Osteocyte (in vitro differentiated cells): ENCODE measurements around the gene FBXO21. TPM values are rescaled to one million over a fixed set of nuclear protein-coding genes. Genes with fewer than 3 reads are reported as not detected.

Experiments
- DNase-seq: peaks from one replicate; pipeline ENCODE4 v3.0.0; 2021; ENCODE audit warnings: mixed read lengths; ENCODE audit not compliant: unreplicated experiment; ENCODE audit errors: extremely low spot score
- H3K27ac Mint-ChIP-seq: one replicate; pipeline ENCODE4 v1.8.0; 2021; ENCODE audit warnings: mild to moderate bottlenecking, mixed read lengths; ENCODE audit not compliant: unreplicated experiment
- H3K27me3 Mint-ChIP-seq: one replicate; pipeline ENCODE4 v1.8.0; 2021; ENCODE audit warnings: mixed read lengths; ENCODE audit not compliant: unreplicated experiment
- H3K36me3 Mint-ChIP-seq: one replicate; pipeline ENCODE4 v1.8.0; 2021; ENCODE audit warnings: mixed read lengths; ENCODE audit not compliant: unreplicated experiment
- H3K4me1 Mint-ChIP-seq: one replicate; pipeline ENCODE4 v1.8.0; 2021; ENCODE audit warnings: mixed read lengths; ENCODE audit not compliant: unreplicated experiment
- H3K4me3 Mint-ChIP-seq: one replicate; pipeline ENCODE4 v1.8.0; 2021; ENCODE audit warnings: mild to moderate bottlenecking, moderate library complexity, mixed read lengths; ENCODE audit not compliant: unreplicated experiment
- H3K9me3 Mint-ChIP-seq: one replicate; pipeline ENCODE4 v1.8.0; 2021; ENCODE audit warnings: mixed read lengths; ENCODE audit not compliant: unreplicated experiment
- total RNA-seq: library from RNA; stranded (reverse); gene quantifications from 2 replicates; pipeline ENCODE4 v1.2.1, GENCODE V29; 2021
- TF ChIP-seq, protein P1 (sequence below): fragments of 200-600 bp; sonication (generic); IDR thresholded peaks from 2 replicates; pipeline ENCODE4 v1.5.0; 2021; ENCODE audit warnings: antibody characterized with exemption, mild to moderate bottlenecking, moderate library complexity

The FBXO21 gene
- total RNA-seq, 1 donor from 2014 or later, result 49.0 TPM

DNA sequence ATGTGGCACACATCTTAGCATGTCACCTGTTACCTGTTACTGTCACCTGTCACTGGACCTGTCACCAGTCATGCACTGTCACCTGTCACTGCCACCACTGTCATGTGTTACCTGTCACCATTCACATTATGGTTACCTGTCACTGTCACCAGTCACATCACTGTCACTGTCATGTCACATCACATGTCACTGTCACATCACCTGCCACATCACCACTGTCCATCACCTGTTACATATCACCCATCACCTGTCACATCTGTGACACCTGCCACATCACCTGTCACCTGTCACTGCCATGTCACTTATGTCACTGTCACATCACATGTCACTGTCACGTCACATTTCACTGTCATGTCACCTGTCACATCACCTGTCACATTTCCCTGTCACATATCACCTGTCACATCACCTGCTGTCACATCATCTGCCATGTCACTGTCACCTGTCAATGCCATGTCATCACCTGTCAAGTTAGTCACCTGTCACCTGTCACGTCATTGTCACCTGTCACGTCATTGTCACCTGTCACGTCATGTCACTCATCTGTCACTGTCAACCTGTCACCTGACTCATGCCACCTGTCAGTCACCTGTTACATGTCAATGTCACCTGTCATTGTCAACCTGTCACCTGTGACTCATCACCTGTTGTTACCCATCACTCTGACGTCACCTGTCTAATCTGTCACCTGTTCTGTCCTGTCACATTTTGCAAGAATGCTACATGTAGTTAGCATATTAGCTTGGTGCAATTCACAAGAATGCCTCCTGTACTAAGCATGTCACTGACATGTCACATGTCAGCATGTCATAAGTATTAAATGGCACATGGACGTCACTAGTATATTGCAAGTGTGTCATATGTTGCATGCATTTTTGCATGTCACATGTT is 62.1 kb downstream of the FBXO21 start:
- Mint-ChIP-seq H3K27ac (no peak overlapping the region), H3K27me3 (no peaks in the 10 kb centered on the region), H3K9me3 (peaks cover 6% of the 10 kb centered on the region), H3K4me1 (peaks cover 2% of the 10 kb centered on the region), H3K4me3 (no peak overlapping the region), H3K36me3 (no peaks in the 10 kb centered on the region)
- TF ChIP-seq, protein P1, sequence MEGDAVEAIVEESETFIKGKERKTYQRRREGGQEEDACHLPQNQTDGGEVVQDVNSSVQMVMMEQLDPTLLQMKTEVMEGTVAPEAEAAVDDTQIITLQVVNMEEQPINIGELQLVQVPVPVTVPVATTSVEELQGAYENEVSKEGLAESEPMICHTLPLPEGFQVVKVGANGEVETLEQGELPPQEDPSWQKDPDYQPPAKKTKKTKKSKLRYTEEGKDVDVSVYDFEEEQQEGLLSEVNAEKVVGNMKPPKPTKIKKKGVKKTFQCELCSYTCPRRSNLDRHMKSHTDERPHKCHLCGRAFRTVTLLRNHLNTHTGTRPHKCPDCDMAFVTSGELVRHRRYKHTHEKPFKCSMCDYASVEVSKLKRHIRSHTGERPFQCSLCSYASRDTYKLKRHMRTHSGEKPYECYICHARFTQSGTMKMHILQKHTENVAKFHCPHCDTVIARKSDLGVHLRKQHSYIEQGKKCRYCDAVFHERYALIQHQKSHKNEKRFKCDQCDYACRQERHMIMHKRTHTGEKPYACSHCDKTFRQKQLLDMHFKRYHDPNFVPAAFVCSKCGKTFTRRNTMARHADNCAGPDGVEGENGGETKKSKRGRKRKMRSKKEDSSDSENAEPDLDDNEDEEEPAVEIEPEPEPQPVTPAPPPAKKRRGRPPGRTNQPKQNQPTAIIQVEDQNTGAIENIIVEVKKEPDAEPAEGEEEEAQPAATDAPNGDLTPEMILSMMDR, result no peak
- no peak for DNase-seq

DNA sequence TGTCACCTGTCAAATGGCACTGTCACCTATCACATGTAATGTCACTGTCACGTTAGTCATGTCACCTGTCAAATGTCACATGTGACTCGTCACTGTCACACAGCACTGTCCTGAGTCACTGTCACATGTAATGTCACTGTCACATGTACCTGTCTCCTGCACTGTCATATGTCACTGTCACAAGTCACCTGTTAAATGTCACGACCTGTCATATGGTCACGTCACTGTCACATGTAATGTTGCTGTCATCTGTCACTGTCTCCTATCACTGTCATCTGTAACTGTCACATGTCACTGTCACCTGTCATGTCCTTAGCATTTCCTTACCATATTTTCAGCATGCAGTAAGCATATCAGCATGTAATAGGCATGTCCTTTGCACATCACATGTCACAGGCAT is 63.9 kb downstream of the FBXO21 start:
- Mint-ChIP-seq H3K4me1 (peaks cover 2% of the 10 kb centered on the region), H3K36me3 (no peaks in the 10 kb centered on the region), H3K27ac (no peak overlapping the region), H3K4me3 (no peak overlapping the region), H3K27me3 (no peaks in the 10 kb centered on the region), H3K9me3 (peaks cover 6% of the 10 kb centered on the region)
- TF ChIP-seq, protein P1, result no peak
- DNase-seq, result no peak

DNA sequence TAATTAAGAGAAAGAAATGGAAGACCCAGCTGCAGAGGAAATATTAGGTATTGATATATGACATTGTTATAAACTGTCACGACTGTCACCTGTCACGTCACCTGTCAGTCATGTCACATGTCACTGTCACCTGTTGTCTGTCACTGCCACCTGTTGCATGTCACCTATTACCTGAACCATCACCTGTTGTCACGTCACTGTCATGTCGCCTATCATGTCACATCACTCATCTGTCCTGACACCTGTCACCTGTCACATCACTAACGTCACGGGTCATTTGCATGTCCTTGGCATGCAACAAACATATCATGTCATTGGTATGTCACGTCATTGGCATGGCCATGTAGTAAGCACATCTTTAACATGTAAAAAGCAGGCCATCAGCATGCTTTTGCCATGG is 64.5 kb downstream of the FBXO21 start:
- H3K27ac Mint-ChIP-seq, result no peak overlapping the region
- peaks cover 2% of the 10 kb centered on the region for H3K4me1 Mint-ChIP-seq
- peaks cover 6% of the 10 kb centered on the region for H3K9me3 Mint-ChIP-seq
- H3K36me3 Mint-ChIP-seq, result no peaks in the 10 kb centered on the region
- no peak overlapping the region for H3K4me3 Mint-ChIP-seq
- H3K27me3 Mint-ChIP-seq, result no peaks in the 10 kb centered on the region
- no peak for DNase-seq
- TF ChIP-seq, protein P1, result no peak

DNA sequence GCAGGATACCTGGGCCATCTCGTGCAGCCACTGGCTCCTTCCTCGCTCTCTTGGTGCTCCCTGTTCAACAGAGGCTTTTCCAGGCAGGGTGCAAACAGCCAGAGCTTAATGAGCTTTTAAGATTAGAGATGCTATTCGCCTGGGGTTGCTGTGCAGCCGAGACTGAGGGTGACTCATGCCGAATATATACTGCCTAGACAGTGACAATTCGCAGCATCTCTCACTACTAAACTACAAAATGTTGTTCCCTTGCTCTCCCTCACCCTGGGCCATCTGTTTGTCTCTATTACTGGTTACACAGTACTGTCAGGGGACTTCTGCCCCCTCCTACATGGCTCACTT is 65.0 kb downstream of the FBXO21 start:
- no peak overlapping the region for H3K4me3 Mint-ChIP-seq
- H3K27ac Mint-ChIP-seq, result no peak overlapping the region
- H3K4me1 Mint-ChIP-seq, result peaks cover 2% of the 10 kb centered on the region
- H3K36me3 Mint-ChIP-seq, result no peaks in the 10 kb centered on the region
- H3K9me3 Mint-ChIP-seq, result peaks cover 6% of the 10 kb centered on the region
- H3K27me3 Mint-ChIP-seq, result no peaks in the 10 kb centered on the region
- TF ChIP-seq, protein P1, result no peak
- no peak for DNase-seq

DNA sequence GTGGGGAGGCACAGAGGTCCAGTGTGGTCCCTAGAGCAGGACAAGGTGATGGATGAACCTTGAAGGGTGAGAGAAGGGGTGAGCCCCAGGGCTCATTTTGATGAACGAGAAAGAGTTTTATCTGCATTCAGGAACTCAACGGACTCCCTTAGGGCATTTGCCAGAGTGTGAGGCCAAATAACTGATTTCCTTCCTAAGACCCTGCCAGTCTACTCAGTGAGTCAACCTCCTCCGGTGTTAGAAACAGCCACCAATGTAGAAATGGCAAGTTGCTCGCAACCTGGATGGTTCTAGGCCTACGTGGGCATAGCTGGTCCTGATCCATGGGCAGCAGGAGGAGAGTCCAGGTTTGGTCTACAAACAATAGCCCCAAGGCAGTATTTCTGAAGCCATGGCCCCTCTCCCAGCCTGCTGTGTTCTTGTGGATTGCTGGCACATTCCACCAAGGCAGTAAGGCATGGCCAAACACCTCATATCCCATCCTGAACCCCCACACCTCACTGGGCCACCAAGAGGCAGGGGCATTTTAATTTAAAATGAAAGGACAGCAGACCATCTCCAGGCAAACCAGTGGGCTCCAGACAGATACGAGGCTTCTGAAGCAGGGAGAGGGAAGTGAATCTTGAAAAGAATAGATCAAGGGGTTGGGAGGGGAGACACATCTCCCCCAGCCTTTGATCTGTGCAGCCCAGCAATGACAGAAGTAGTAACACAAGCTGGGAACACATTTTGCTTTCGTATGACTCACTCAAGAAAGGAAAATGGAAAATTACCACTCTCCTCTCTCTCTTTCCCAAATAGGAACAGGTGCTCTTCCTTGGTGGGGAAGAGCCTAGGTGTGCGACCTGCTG is 65.6 kb downstream of the FBXO21 start:
- Mint-ChIP-seq H3K36me3 (no peaks in the 10 kb centered on the region), H3K27ac (no peak overlapping the region)

More for the DNA sequence above, 65.6 kb downstream of the FBXO21 start:
- Mint-ChIP-seq H3K9me3 (peaks cover 6% of the 10 kb centered on the region), H3K27me3 (no peaks in the 10 kb centered on the region), H3K4me1 (peaks cover 2% of the 10 kb centered on the region), H3K4me3 (no peak overlapping the region)
- TF ChIP-seq, protein P1, result no peak
- DNase-seq, result no peak
